ENCODE measurements around the gene DRD4.

- TF ChIP-seq, protein P1, sequence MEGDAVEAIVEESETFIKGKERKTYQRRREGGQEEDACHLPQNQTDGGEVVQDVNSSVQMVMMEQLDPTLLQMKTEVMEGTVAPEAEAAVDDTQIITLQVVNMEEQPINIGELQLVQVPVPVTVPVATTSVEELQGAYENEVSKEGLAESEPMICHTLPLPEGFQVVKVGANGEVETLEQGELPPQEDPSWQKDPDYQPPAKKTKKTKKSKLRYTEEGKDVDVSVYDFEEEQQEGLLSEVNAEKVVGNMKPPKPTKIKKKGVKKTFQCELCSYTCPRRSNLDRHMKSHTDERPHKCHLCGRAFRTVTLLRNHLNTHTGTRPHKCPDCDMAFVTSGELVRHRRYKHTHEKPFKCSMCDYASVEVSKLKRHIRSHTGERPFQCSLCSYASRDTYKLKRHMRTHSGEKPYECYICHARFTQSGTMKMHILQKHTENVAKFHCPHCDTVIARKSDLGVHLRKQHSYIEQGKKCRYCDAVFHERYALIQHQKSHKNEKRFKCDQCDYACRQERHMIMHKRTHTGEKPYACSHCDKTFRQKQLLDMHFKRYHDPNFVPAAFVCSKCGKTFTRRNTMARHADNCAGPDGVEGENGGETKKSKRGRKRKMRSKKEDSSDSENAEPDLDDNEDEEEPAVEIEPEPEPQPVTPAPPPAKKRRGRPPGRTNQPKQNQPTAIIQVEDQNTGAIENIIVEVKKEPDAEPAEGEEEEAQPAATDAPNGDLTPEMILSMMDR (IDR thresholded peaks at IDR 0.05; ENCODE audit: low read depth, low read length): no peak
- TF ChIP-seq, protein P2, sequence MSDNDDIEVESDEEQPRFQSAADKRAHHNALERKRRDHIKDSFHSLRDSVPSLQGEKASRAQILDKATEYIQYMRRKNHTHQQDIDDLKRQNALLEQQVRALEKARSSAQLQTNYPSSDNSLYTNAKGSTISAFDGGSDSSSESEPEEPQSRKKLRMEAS (IDR thresholded peaks at IDR 0.05; ENCODE audit: low read depth, low read length): no peak
Observed at GRCh38 chr11:605286-606129, 31.6 kb upstream of the DRD4 start.

All from NB4 (cell line).